Mammary epithelial cell (primary cell): ENCODE data around the gene CELF2.

Experiments
- EZH2 ChIP-seq: IDR thresholded peaks from 2 replicates; pipeline ENCODE4 v1.6.1; 2012; ENCODE audit warnings: low read length, inconsistent platforms, borderline replicate concordance
- TF ChIP-seq, protein P1 (sequence below), 2 donors: IDR thresholded peaks in 1 of 2; conservative IDR thresholded peaks in 1 of 2; 2 replicates each; pipeline ENCODE4 v1.5.1; 2011 to 2012; ENCODE audit warnings: inconsistent platforms in 2 of 2, low read length in 2 of 2, mild to moderate bottlenecking in 2 of 2, control low read depth in 1 of 2, low read depth in 1 of 2; ENCODE audit not compliant: insufficient read depth in 1 of 2; ENCODE audit errors: extremely low read depth in 1 of 2

DNA sequence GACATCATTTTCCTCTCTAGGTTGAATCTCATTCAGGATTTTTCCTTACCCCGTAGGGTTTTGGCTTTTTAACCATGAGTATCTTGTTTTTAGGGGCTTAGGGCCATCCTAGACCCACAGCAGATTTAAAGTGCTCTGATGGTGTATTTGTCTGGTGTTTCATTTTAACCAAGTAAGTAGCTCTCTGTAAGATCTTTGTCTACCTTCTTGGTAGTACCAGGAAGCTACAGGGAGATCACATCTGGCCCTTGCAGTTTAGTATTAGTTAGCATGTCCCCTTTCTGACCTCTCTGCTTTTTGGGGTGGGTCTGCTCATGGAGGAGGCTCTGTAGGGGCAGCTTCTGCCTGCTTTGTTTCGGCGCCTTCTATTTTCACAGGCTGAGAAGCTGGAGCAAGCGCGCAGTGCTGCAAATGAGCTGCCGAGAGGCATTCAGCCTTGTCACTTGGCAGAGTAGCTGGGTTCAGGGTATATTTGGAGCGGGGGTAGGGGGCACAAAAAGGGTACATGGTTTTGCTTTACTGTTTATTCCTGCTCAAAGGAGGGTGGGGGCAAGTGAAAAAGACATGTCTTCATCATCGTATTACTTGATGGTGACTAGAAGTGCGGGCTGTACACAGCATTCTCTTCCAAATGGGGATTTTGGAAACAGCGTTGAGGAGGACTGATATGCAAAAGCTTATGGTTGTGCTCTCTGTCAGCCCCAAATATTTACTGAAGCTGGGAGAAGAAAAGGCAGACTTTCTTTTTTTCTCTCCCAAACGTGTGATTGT lies 146.3 kb downstream of the CELF2 start:
- TF ChIP-seq, protein P1, sequence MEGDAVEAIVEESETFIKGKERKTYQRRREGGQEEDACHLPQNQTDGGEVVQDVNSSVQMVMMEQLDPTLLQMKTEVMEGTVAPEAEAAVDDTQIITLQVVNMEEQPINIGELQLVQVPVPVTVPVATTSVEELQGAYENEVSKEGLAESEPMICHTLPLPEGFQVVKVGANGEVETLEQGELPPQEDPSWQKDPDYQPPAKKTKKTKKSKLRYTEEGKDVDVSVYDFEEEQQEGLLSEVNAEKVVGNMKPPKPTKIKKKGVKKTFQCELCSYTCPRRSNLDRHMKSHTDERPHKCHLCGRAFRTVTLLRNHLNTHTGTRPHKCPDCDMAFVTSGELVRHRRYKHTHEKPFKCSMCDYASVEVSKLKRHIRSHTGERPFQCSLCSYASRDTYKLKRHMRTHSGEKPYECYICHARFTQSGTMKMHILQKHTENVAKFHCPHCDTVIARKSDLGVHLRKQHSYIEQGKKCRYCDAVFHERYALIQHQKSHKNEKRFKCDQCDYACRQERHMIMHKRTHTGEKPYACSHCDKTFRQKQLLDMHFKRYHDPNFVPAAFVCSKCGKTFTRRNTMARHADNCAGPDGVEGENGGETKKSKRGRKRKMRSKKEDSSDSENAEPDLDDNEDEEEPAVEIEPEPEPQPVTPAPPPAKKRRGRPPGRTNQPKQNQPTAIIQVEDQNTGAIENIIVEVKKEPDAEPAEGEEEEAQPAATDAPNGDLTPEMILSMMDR (conservative IDR thresholded peaks at IDR 0.05 in 1 of 2, IDR thresholded peaks at IDR 0.05 in 1 of 2; ENCODE audit: extremely low read depth in 1 of 2, insufficient read depth in 1 of 2, low read depth in 1 of 2, low read length in 2 of 2): no peak
- no peak for TF ChIP-seq EZH2
